ENCODE measurements around the gene IRF4. TPM values are rescaled to one million over a fixed set of nuclear protein-coding genes. Genes with fewer than 3 reads are reported as not detected.
A peak's percentile ranks its signal among the peaks of the same experiment; 100 is the strongest.

IRF4 gene
- total and polyA plus RNA-seq, 4 donors, result 0.10 to 3.8 (median 0.94) TPM

- no peak for ATAC-seq (ENCODE audit: low FRiP score)
- Histone ChIP-seq H3K4me1 (ENCODE audit: control insufficient read depth in 1 of 2, insufficient read depth in 2 of 2, low read length in 2 of 2) (no peaks in the 10 kb centered on the region), H3K4me3 (ENCODE audit: low read length in 2 of 2) (no peak overlapping the region), H3K9me3 (ENCODE audit: control insufficient read depth, low read length) (no peaks in the 10 kb centered on the region), H3K27ac (ENCODE audit: low read depth in 1 of 2, low read length in 2 of 2) (no peak overlapping the region), H3K27me3 (ENCODE audit: control insufficient read depth in 1 of 2, insufficient read depth in 2 of 2, low read length in 1 of 2) (no peaks in the 10 kb centered on the region), H3K36me3 (ENCODE audit: control insufficient read depth in 1 of 2, insufficient read depth in 2 of 2, low read length in 1 of 2) (no peaks in the 10 kb centered on the region)
- no peak for DNase-seq
- intact Hi-C loops (cut with DNase I), result no loop called here
- 81 to 84% methylated on average over 12 of the region's 12 CpGs for WGBS, 2 donors
Observed at GRCh38 chr6:438634-439170, 47.1 kb downstream of the IRF4 start.

DNA sequence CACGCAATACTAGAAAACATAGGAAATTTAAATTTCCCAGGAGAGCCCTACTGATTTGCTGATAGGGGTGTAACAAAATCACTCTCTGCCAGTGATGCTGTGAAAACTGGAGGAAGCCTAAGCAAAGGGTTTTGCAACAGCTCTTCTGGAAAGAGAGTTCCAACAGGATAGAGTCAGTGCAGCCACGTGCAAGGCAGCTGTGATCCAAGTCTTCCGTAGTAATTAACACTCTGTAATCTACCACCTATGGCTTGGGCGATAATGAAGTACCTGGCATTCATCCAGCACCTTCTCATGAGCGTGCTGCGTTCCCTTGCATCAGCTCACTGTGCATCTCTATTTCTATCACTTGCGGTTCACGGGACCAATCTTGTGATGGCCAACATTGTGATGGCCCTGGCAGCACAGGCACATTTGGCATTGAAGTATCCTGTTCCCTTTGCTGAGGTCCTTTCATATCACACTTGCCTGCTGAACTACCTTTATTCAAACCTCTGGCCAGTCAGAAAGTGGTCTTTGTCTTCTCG, 48.2 kb downstream of the IRF4 start:
- WGBS, 2 donors, result 80 to 81% methylated on average over 9 of the region's 9 CpGs
- H3K9me3 ChIP-seq (ENCODE audit: control insufficient read depth, low read length), result no peaks in the 10 kb centered on the region
- no peak for DNase-seq
- intact Hi-C loops (cut with DNase I), result no loop called here
- peak; percentile 42 for ATAC-seq (ENCODE audit: low FRiP score)
- H3K36me3 ChIP-seq (ENCODE audit: control insufficient read depth in 1 of 2, insufficient read depth in 2 of 2, low read length in 1 of 2), result no peaks in the 10 kb centered on the region
- no peak overlapping the region for H3K27ac ChIP-seq (ENCODE audit: low read depth in 1 of 2, low read length in 2 of 2)
- no peak overlapping the region for H3K4me3 ChIP-seq (ENCODE audit: low read length in 2 of 2)
- no peaks in the 10 kb centered on the region for H3K27me3 ChIP-seq (ENCODE audit: control insufficient read depth in 1 of 2, insufficient read depth in 2 of 2, low read length in 1 of 2)
- no peaks in the 10 kb centered on the region for H3K4me1 ChIP-seq (ENCODE audit: control insufficient read depth in 1 of 2, insufficient read depth in 2 of 2, low read length in 2 of 2)

- DNase-seq (no peak), ATAC-seq (ENCODE audit: low FRiP score) (no peak)
- Histone ChIP-seq H3K36me3 (ENCODE audit: control insufficient read depth in 1 of 2, insufficient read depth in 2 of 2, low read length in 1 of 2) (no peaks in the 10 kb centered on the region), H3K4me1 (ENCODE audit: control insufficient read depth in 1 of 2, insufficient read depth in 2 of 2, low read length in 2 of 2) (no peaks in the 10 kb centered on the region), H3K4me3 (ENCODE audit: low read length in 2 of 2) (no peak overlapping the region), H3K27ac (ENCODE audit: low read depth in 1 of 2, low read length in 2 of 2) (no peak overlapping the region), H3K9me3 (ENCODE audit: control insufficient read depth, low read length) (no peaks in the 10 kb centered on the region), H3K27me3 (ENCODE audit: control insufficient read depth in 1 of 2, insufficient read depth in 2 of 2, low read length in 1 of 2) (no peaks in the 10 kb centered on the region)
- 87 to 88% methylated on average over 12 of the region's 12 CpGs for WGBS, 2 donors
- intact Hi-C loops (cut with DNase I), result no loop called here
Observed at GRCh38 chr6:441126-441920, 49.8 kb downstream of the IRF4 start.

DNA sequence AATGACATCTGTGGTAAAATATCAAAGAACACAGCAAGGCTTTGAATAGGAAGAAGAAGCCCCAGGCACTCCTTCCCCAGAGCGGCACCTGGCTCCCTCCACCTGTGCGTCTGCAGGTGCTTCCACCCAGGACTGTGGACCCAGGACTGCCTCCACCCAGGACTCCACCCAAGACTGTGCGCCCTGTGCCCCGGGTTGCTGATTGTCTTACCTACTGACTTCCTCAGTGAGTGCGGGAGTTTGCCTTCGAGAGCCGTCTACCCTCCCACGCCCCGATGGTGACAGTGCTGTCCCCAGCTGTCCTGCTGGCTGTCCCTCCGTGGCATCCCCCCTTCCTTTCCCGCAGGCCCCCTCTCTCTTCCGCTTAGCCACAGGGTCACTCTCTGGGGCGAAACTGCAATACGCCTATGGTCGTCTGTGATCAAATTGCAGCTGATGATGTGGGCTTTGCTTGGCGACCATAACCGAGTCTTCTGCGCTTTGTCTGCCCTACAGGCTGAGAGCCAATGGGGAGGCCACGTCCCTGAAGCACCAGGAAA, 52.1 kb downstream of the IRF4 start:
- no peaks in the 10 kb centered on the region for H3K36me3 ChIP-seq (ENCODE audit: control insufficient read depth in 1 of 2, insufficient read depth in 2 of 2, low read length in 1 of 2)
- ATAC-seq (ENCODE audit: low FRiP score) (no peak), DNase-seq (no peak)
- H3K4me3 ChIP-seq (ENCODE audit: low read length in 2 of 2), result no peak overlapping the region
- H3K27ac ChIP-seq (ENCODE audit: low read depth in 1 of 2, low read length in 2 of 2), result no peak overlapping the region
- no peaks in the 10 kb centered on the region for H3K27me3 ChIP-seq (ENCODE audit: control insufficient read depth in 1 of 2, insufficient read depth in 2 of 2, low read length in 1 of 2)
- intact Hi-C loops (cut with DNase I), result no loop called here
- no peaks in the 10 kb centered on the region for H3K9me3 ChIP-seq (ENCODE audit: control insufficient read depth, low read length)
- H3K4me1 ChIP-seq (ENCODE audit: control insufficient read depth in 1 of 2, insufficient read depth in 2 of 2, low read length in 2 of 2), result no peaks in the 10 kb centered on the region
- 81% methylated on average over 19 of the region's 19 CpGs for WGBS, 2 donors

DNA sequence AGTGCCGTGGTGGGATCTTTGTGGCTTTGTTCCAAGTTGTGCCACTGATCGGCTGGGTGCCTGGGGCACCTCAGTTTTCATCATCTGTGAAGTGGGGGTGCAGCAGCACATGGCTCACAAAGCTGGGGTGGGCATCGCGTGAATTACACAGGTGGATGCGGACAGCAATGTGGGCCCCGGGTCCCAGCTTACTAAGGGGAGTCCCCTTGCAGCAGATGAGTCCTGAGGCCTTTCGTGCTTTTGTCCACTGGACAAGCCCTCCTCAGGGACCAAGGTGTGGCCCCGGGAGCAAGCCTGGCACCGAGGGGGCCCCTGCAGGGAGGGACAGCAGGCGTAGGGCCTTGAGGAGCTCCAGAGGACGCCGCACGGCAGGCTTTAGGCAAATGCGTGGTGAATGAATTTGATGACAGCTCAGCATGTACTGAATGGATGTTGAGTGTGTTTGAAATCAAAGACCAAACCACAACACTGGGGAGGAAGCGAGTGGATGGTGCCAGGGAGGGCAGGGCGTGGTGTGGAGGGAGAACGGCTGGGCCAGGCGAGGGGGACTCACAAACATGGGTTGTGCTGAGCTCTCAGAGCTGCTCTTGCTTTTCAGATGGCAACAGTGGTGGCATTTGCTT, 53.2 kb downstream of the IRF4 start:
- Histone ChIP-seq H3K4me3 (ENCODE audit: low read length in 2 of 2) (no peak overlapping the region), H3K36me3 (ENCODE audit: control insufficient read depth in 1 of 2, insufficient read depth in 2 of 2, low read length in 1 of 2) (no peaks in the 10 kb centered on the region), H3K27ac (ENCODE audit: low read depth in 1 of 2, low read length in 2 of 2) (no peak overlapping the region), H3K4me1 (ENCODE audit: control insufficient read depth in 1 of 2, insufficient read depth in 2 of 2, low read length in 2 of 2) (no peaks in the 10 kb centered on the region), H3K9me3 (ENCODE audit: control insufficient read depth, low read length) (no peaks in the 10 kb centered on the region), H3K27me3 (ENCODE audit: control insufficient read depth in 1 of 2, insufficient read depth in 2 of 2, low read length in 1 of 2) (no peaks in the 10 kb centered on the region)
- intact Hi-C loops (cut with DNase I), result no loop called here
- no peak for ATAC-seq (ENCODE audit: low FRiP score)
- peak in 1 of 2 donors; percentile 35 for DNase-seq
- 80 to 83% methylated on average over 18 of the region's 18 CpGs for WGBS, 2 donors

DNA sequence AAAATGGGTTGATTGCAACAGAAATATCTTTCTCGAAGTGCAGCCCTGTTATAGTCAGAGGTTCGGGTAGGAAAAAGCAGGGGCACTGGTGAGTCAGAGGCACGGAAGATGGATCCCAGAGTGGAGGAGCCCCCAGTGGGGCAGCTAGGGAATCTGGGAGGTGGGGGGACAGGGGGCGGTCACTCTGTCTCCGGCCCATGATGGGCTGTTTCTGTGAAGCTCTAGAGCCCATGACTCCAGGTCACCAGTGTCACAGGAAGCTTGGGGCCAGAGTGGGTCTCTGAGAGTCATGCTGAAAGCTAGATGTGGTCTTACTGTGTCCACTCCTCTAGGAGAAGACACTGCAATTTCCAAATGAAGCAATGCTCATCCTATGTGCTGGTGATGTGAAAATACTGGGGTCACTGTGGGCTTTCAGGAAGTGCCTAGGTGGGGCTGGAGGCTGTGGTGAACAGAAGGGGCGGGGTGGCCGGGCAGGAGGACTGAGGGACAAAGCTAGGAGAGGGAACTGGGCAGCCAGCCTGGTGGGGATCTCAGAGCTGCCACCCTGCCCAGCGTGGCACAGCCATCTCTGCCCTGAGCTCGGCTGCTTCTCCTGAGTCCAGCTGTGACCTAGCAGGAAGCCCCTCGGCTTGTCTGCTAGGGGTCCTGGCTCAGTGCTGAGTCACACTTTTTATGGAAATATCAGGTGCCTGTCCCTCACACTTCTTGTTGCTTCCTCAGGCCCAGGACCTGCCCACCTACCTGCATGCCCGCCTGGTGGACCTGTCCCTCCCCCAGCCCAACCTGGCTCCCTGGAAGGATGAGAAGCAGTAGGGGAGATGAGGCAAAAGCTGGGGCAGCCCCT, 54.2 kb downstream of the IRF4 start:
- H3K4me1 ChIP-seq (ENCODE audit: control insufficient read depth in 1 of 2, insufficient read depth in 2 of 2, low read length in 2 of 2), result no peaks in the 10 kb centered on the region
- DNase-seq (peak in 1 of 2 donors; percentile 59), ATAC-seq (ENCODE audit: low FRiP score) (no peak)
- intact Hi-C loops (cut with DNase I), result no loop called here
- no peaks in the 10 kb centered on the region for H3K36me3 ChIP-seq (ENCODE audit: control insufficient read depth in 1 of 2, insufficient read depth in 2 of 2, low read length in 1 of 2)
- H3K27me3 ChIP-seq (ENCODE audit: control insufficient read depth in 1 of 2, insufficient read depth in 2 of 2, low read length in 1 of 2), result no peaks in the 10 kb centered on the region
- no peaks in the 10 kb centered on the region for H3K9me3 ChIP-seq (ENCODE audit: control insufficient read depth, low read length)
- 76 to 78% methylated on average over 8 to 11 of the region's 11 CpGs for WGBS, 2 donors
- H3K4me3 ChIP-seq (ENCODE audit: low read length in 2 of 2), result no peak overlapping the region
- no peak overlapping the region for H3K27ac ChIP-seq (ENCODE audit: low read depth in 1 of 2, low read length in 2 of 2)

- peak in 1 of 2 donors; percentile 57 for DNase-seq
- 85 to 87% methylated on average over 28 of the region's 28 CpGs for WGBS, 2 donors
- Histone ChIP-seq H3K4me3 (ENCODE audit: low read length in 2 of 2) (no peak overlapping the region), H3K27me3 (ENCODE audit: control insufficient read depth in 1 of 2, insufficient read depth in 2 of 2, low read length in 1 of 2) (no peaks in the 10 kb centered on the region), H3K36me3 (ENCODE audit: control insufficient read depth in 1 of 2, insufficient read depth in 2 of 2, low read length in 1 of 2) (no peaks in the 10 kb centered on the region), H3K9me3 (ENCODE audit: control insufficient read depth, low read length) (no peaks in the 10 kb centered on the region), H3K27ac (ENCODE audit: low read depth in 1 of 2, low read length in 2 of 2) (no peak overlapping the region), H3K4me1 (ENCODE audit: control insufficient read depth in 1 of 2, insufficient read depth in 2 of 2, low read length in 2 of 2) (no peaks in the 10 kb centered on the region)
- ATAC-seq (ENCODE audit: low FRiP score), result peak; percentile 37
- intact Hi-C loops (cut with DNase I), result no loop called here
Observed at GRCh38 chr6:446418-447366, 55.1 kb downstream of the IRF4 start.

Data from aorta (tissue), 5 donors.